Gastrocnemius medialis (tissue), 4 donors: Measurements from ENCODE around the gene IGSF9.

Experiments used
- POLR2A ChIP-seq, 2 donors: fragments of 450-650 bp; IDR thresholded peaks; one replicate each; pipeline ENCODE4 v1.6.1; 2017; ENCODE audit warnings: antibody characterized with exemption in 2 of 2, mild to moderate bottlenecking in 2 of 2, moderate library complexity in 2 of 2
- TF ChIP-seq, protein P1 (sequence below), 5 experiments: fragments of 450-650 bp in 3 of 5; fragments of 200-600 bp in 2 of 5; sonication (generic) in 2 of 5; IDR thresholded peaks in 4 of 5; conservative IDR thresholded peaks in 1 of 5; 1 replicate in 4 of 5; 2 replicates in 1 of 5; pipeline ENCODE4 v1.5.1; 2016 to 2019; ENCODE audit warnings: antibody characterized with exemption in 5 of 5, mild to moderate bottlenecking in 3 of 5, moderate library complexity in 3 of 5

DNA sequence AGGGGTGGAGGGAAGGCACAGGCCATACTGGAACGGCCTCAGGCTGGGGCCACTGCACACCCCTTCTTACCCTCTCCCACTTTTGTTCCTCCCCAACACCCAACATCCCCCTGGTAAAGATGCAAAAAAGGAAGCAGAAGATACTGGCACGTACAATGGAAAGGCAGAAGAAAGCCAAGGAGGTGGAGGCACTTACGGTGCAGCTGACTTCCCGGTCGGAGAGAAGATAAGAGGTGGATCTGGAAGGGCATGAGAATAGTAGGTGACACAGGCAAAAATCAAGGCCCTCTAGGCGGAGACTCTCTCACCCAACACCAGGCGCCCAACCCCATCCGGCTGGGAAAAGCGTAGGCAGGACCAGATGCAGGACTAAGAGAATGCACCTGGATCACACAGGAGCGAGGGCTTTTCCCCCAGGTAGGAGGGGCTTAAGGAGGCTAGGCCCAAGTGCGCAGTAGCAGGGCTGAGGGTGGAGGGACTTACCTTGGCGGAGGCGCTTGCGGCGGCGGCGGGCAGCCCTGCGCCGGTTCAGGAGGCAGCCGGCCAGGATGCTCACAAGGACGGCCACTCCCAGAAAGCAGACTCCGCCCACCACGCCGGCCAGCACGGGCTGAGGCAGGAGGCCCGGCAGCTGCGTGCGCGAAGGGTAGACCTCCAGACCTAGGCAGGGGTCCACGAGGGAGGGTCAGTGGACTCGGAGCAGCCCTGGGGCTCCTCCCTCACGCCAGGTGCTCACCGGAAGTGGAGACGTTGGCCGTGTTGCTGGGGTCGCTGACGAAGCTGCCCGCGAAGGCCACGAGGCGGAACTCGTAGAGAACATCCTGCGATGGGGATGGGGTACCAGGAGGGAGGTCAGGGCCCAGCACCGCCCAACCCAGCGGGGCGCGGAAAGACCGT is 16.0 kb downstream of the IGSF9 start:
- TF ChIP-seq, protein P1, sequence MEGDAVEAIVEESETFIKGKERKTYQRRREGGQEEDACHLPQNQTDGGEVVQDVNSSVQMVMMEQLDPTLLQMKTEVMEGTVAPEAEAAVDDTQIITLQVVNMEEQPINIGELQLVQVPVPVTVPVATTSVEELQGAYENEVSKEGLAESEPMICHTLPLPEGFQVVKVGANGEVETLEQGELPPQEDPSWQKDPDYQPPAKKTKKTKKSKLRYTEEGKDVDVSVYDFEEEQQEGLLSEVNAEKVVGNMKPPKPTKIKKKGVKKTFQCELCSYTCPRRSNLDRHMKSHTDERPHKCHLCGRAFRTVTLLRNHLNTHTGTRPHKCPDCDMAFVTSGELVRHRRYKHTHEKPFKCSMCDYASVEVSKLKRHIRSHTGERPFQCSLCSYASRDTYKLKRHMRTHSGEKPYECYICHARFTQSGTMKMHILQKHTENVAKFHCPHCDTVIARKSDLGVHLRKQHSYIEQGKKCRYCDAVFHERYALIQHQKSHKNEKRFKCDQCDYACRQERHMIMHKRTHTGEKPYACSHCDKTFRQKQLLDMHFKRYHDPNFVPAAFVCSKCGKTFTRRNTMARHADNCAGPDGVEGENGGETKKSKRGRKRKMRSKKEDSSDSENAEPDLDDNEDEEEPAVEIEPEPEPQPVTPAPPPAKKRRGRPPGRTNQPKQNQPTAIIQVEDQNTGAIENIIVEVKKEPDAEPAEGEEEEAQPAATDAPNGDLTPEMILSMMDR (IDR thresholded peaks at IDR 0.05 in 4 of 5, conservative IDR thresholded peaks at IDR 0.05 in 1 of 5), result no peak
- TF ChIP-seq POLR2A (IDR thresholded peaks at IDR 0.05), result no peak
